HG03460 (cell line): ENCODE measurements around the gene MYO16.
"Not testable (repeated sequence)": the region's sequence is repeated elsewhere in the genome, so short reads cannot be mapped to it uniquely, and the experiment has no call there.

Source experiments
- ATAC-seq: cut with Tn5 transposase; IDR thresholded peaks from one replicate; pipeline ENCODE4 v1.9.1; 2021; ENCODE audit not compliant: unreplicated experiment

MYO16 gene

GRCh38 chr13:108963846-108964600 is 334.6 kb downstream of the MYO16 start:
- ATAC-seq = no peak

- ATAC-seq = no peak
Observed at GRCh38 chr13:108964606-108965005, 335.2 kb downstream of the MYO16 start.

GRCh38 chr13:108967371-108967770 is 338.0 kb downstream of the MYO16 start:
- no peak for ATAC-seq

GRCh38 chr13:108968566-108968965 is 339.2 kb downstream of the MYO16 start:
- no peak for ATAC-seq

GRCh38 chr13:108974686-108975085 is 345.3 kb downstream of the MYO16 start:
- no peak for ATAC-seq

- ATAC-seq = no peak
Observed at GRCh38 chr13:108980237-108980636, 350.8 kb downstream of the MYO16 start.

GRCh38 chr13:108981407-108981806 is 352.0 kb downstream of the MYO16 start:
- no peak for ATAC-seq

- no peak for ATAC-seq
Observed at GRCh38 chr13:108983273-108983672, 353.9 kb downstream of the MYO16 start.

GRCh38 chr13:108984251-108984920 is 355.0 kb downstream of the MYO16 start:
- ATAC-seq = no peak

GRCh38 chr13:108985166-108985565 is 355.8 kb downstream of the MYO16 start:
- no peak for ATAC-seq

GRCh38 chr13:108987517-108987916 is 358.1 kb downstream of the MYO16 start:
- ATAC-seq = no peak

GRCh38 chr13:108987944-108988343 is 358.5 kb downstream of the MYO16 start:
- ATAC-seq = no peak

- not testable (repeated sequence) for ATAC-seq
Observed at GRCh38 chr13:108991416-108991815, 362.0 kb downstream of the MYO16 start.

GRCh38 chr13:108993346-108993745 is 363.9 kb downstream of the MYO16 start:
- ATAC-seq = no peak

- no peak for ATAC-seq
Observed at GRCh38 chr13:108996430-108996829, 367.0 kb downstream of the MYO16 start.

GRCh38 chr13:109000207-109000606 is 370.8 kb downstream of the MYO16 start:
- ATAC-seq = no peak

- ATAC-seq = no peak
Observed at GRCh38 chr13:109002934-109003333, 373.5 kb downstream of the MYO16 start.

- no peak for ATAC-seq
Observed at GRCh38 chr13:109007946-109008345, 378.5 kb downstream of the MYO16 start.

- no peak for ATAC-seq
Observed at GRCh38 chr13:109009756-109010155, 380.3 kb downstream of the MYO16 start.

GRCh38 chr13:109010912-109011311 is 381.5 kb downstream of the MYO16 start:
- no peak for ATAC-seq

- no peak for ATAC-seq
Observed at GRCh38 chr13:109012115-109012514, 382.7 kb downstream of the MYO16 start.

- no peak for ATAC-seq
Observed at GRCh38 chr13:109021558-109021957, 392.1 kb downstream of the MYO16 start.

GRCh38 chr13:109024611-109025010 is 395.2 kb downstream of the MYO16 start:
- ATAC-seq = no peak
